ENCODE results near the gene SENP5.

SENP5 gene

DNA sequence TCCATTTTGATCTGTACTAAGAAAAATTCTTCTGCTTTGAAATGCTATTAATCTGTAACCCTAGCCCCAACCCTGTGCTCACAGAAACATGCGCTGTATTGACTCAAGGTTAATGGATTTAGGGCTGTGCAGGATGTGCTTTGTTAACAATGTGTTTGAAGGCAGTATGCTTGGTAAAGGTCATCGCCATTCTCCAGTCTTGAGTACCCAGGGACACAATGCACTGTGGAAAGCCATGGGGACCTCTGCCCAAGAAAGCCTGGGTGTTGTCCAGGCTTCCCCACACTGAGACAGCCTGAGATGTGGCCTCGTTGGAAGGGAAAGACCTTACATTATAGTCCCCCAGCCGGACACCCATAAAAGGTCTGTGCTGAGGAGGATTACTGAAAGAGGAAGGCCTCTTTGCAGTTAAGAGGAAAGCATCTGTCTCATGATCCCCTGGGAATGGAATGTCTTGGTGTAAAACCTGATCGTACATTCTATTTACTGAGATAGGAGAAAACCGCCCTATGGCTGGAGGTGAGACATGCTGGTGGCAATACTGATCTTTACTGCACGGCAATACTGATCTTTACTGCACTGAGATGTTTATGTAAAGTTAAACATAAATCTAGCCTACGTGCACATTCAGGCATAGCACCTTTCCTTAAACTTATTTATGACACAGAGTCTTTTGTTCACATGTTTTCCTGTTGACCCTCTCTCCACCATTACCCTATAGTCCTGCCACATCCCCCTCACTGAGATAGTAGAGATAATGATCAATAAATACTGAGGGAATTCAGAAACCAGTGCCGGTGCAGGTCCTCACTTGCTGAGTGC, 94.6 kb downstream of the SENP5 start:
- no peaks in the 10 kb centered on the region for H3K27me3 ChIP-seq (ENCODE audit: low read length)
- TF ChIP-seq, protein P1, sequence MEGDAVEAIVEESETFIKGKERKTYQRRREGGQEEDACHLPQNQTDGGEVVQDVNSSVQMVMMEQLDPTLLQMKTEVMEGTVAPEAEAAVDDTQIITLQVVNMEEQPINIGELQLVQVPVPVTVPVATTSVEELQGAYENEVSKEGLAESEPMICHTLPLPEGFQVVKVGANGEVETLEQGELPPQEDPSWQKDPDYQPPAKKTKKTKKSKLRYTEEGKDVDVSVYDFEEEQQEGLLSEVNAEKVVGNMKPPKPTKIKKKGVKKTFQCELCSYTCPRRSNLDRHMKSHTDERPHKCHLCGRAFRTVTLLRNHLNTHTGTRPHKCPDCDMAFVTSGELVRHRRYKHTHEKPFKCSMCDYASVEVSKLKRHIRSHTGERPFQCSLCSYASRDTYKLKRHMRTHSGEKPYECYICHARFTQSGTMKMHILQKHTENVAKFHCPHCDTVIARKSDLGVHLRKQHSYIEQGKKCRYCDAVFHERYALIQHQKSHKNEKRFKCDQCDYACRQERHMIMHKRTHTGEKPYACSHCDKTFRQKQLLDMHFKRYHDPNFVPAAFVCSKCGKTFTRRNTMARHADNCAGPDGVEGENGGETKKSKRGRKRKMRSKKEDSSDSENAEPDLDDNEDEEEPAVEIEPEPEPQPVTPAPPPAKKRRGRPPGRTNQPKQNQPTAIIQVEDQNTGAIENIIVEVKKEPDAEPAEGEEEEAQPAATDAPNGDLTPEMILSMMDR (IDR thresholded peaks at IDR 0.05; ENCODE audit: insufficient read depth, low read length, poor library complexity, severe bottlenecking): no peak
- no peak for TF ChIP-seq EZH2phosphoT487 (conservative IDR thresholded peaks at IDR 0.05; ENCODE audit: low read length)
- no peak overlapping the region for H3K4me2 ChIP-seq (ENCODE audit: low read depth, low read length, poor library complexity, severe bottlenecking)
- no peaks in the 10 kb centered on the region for H3K9me2 ChIP-seq (replicated peaks; ENCODE audit: insufficient read depth, low read length)
- H3K9ac ChIP-seq (ENCODE audit: low read length): no peak overlapping the region
- no peaks in the 10 kb centered on the region for H3K79me2 ChIP-seq (ENCODE audit: insufficient read depth, low read length)
- H4K20me1 ChIP-seq (ENCODE audit: low read depth, low read length): no peaks in the 10 kb centered on the region
- no peak overlapping the region for H3K4me3 ChIP-seq (ENCODE audit: insufficient read depth, low read length, poor library complexity, severe bottlenecking)
- no peaks in the 10 kb centered on the region for H3K36me3 ChIP-seq (ENCODE audit: low read length)
- no peaks in the 10 kb centered on the region for H3K9me3 ChIP-seq (ENCODE audit: insufficient read depth, low read length)
- H3K27ac ChIP-seq (ENCODE audit: low read depth, low read length): no peak overlapping the region
- H3F3A ChIP-seq (ENCODE audit: insufficient read depth): no peaks in the 10 kb centered on the region
- H2AFZ ChIP-seq (ENCODE audit: low read depth, low read length, severe bottlenecking): no peak overlapping the region

DNA sequence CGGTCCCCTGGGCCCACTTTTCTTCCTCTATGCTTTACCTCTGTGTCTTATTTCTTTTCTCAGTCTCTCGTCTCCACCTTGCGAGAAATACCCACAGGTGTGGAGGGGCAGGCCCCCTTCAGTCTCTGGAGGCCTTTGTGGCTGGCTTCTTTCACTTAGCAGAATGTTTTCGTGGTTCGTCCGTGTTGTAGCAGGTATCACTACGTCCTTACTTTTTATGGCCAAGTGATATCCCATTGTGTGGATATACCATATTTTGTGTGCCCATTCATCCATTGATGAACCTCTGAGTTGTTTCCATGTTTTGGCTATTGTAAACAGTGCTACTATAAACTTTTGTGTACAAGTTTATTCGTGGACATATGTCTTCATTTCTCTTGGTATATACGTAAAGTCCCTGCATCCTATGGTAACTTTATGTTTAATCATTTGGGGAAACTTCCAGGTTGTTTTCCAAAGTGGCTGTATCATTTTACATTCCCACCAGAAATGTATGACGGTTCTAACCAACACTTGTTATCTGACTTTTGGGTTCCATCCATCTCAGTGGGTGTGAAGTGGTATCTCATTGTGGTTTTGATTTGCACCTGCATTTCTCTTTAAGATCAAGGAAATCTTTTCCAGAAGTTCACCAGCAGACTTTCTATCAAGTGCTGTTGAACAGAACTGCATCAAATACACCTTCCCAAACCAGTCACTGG, 95.4 kb downstream of the SENP5 start:
- no peak overlapping the region for H3K9ac ChIP-seq (ENCODE audit: low read length)
- no peaks in the 10 kb centered on the region for H3K9me2 ChIP-seq (replicated peaks; ENCODE audit: insufficient read depth, low read length)
- no peak overlapping the region for H3K4me3 ChIP-seq (ENCODE audit: insufficient read depth, low read length, poor library complexity, severe bottlenecking)
- H3K4me2 ChIP-seq (ENCODE audit: low read depth, low read length, poor library complexity, severe bottlenecking): no peak overlapping the region
- H3K27ac ChIP-seq (ENCODE audit: low read depth, low read length): no peak overlapping the region
- H3K36me3 ChIP-seq (ENCODE audit: low read length): no peaks in the 10 kb centered on the region
- no peaks in the 10 kb centered on the region for H3F3A ChIP-seq (ENCODE audit: insufficient read depth)
- no peaks in the 10 kb centered on the region for H3K9me3 ChIP-seq (ENCODE audit: insufficient read depth, low read length)
- no peak for TF ChIP-seq EZH2phosphoT487 (conservative IDR thresholded peaks at IDR 0.05; ENCODE audit: low read length)
- TF ChIP-seq, protein P1 (IDR thresholded peaks at IDR 0.05; ENCODE audit: insufficient read depth, low read length, poor library complexity, severe bottlenecking): no peak
- H3K27me3 ChIP-seq (ENCODE audit: low read length): no peaks in the 10 kb centered on the region
- no peak overlapping the region for H2AFZ ChIP-seq (ENCODE audit: low read depth, low read length, severe bottlenecking)
- no peaks in the 10 kb centered on the region for H4K20me1 ChIP-seq (ENCODE audit: low read depth, low read length)
- H3K79me2 ChIP-seq (ENCODE audit: insufficient read depth, low read length): no peaks in the 10 kb centered on the region

DNA sequence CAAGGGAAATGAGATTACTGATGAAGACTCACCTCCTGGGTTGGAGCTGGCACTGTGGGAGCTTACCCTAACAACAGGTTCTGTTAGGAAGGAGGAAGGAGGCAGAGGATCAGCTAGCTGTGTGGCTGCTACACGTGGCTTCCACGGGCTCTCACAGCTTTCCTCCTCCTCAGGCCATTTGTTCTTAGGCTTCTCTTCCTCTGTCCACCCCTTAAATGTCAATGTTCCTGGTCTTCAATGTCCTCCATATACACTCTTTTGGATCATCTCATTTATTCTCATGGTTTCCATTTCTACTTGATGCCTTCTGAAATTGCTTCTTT, 95.9 kb downstream of the SENP5 start:
- H3K4me3 ChIP-seq (ENCODE audit: insufficient read depth, low read length, poor library complexity, severe bottlenecking): no peak overlapping the region
- H3K9me3 ChIP-seq (ENCODE audit: insufficient read depth, low read length): no peaks in the 10 kb centered on the region
- H2AFZ ChIP-seq (ENCODE audit: low read depth, low read length, severe bottlenecking): no peak overlapping the region
- H3K9me2 ChIP-seq (replicated peaks; ENCODE audit: insufficient read depth, low read length): no peaks in the 10 kb centered on the region
- H4K20me1 ChIP-seq (ENCODE audit: low read depth, low read length): no peaks in the 10 kb centered on the region
- no peak for TF ChIP-seq EZH2phosphoT487 (conservative IDR thresholded peaks at IDR 0.05; ENCODE audit: low read length)
- TF ChIP-seq, protein P1 (IDR thresholded peaks at IDR 0.05; ENCODE audit: insufficient read depth, low read length, poor library complexity, severe bottlenecking): no peak
- H3F3A ChIP-seq (ENCODE audit: insufficient read depth): no peaks in the 10 kb centered on the region
- H3K4me2 ChIP-seq (ENCODE audit: low read depth, low read length, poor library complexity, severe bottlenecking): no peak overlapping the region
- H3K27ac ChIP-seq (ENCODE audit: low read depth, low read length): no peak overlapping the region
- no peaks in the 10 kb centered on the region for H3K27me3 ChIP-seq (ENCODE audit: low read length)
- no peak overlapping the region for H3K9ac ChIP-seq (ENCODE audit: low read length)
- no peaks in the 10 kb centered on the region for H3K79me2 ChIP-seq (ENCODE audit: insufficient read depth, low read length)
- no peaks in the 10 kb centered on the region for H3K36me3 ChIP-seq (ENCODE audit: low read length)

Data from SU-DHL-6 (cell line).